Measurements from ENCODE around the gene BMPER.

DNA sequence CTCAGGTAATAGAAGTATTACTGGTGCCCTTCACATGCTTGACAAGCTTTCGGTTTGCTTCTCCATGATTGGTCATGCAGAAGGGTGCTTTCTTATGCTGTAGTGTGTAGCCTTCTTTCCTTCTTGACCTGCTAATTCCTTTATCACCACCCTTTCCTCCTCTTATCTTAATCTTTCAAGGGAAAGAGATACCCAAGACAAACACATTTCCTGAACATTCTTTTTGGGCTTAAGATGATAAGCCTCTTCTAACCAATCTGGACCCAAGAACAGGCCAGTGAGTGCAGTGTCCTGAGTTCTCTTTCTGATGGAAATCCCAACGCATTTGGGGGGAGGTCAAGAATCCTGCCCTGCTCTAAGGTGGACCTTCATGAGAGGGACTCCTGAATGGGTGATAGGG, 33.8 kb downstream of the BMPER start:
- TF ChIP-seq POLR2A (IDR thresholded peaks at IDR 0.05): no peak
- TF ChIP-seq, protein P1, sequence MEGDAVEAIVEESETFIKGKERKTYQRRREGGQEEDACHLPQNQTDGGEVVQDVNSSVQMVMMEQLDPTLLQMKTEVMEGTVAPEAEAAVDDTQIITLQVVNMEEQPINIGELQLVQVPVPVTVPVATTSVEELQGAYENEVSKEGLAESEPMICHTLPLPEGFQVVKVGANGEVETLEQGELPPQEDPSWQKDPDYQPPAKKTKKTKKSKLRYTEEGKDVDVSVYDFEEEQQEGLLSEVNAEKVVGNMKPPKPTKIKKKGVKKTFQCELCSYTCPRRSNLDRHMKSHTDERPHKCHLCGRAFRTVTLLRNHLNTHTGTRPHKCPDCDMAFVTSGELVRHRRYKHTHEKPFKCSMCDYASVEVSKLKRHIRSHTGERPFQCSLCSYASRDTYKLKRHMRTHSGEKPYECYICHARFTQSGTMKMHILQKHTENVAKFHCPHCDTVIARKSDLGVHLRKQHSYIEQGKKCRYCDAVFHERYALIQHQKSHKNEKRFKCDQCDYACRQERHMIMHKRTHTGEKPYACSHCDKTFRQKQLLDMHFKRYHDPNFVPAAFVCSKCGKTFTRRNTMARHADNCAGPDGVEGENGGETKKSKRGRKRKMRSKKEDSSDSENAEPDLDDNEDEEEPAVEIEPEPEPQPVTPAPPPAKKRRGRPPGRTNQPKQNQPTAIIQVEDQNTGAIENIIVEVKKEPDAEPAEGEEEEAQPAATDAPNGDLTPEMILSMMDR (IDR thresholded peaks at IDR 0.05): no peak

Measured in uterus (tissue), 2 donors.